Endothelial cell of umbilical vein (primary cell): ENCODE measurements around the gene MDH1. TPM values are rescaled to one million over a fixed set of nuclear protein-coding genes. Genes with fewer than 3 reads are reported as not detected.
A peak's percentile ranks its signal among the peaks of the same experiment; 100 is the strongest.
"Not testable (repeated sequence)": the region's sequence is repeated elsewhere in the genome, so short reads cannot be mapped to it uniquely, and the experiment has no call there.

Source experiments
- BruUV-seq: library from RNA; stranded (reverse); fragments of 400-500 nt; replicated peaks from 2 replicates; lab custom pipeline; 2021; lab: Mats Ljungman, UMichigan
- CTCF ChIA-PET: fragments of 300-600, 350-600 bp; sonication (Branson Sonifier 250); formaldehyde crosslinking; loops from one replicate; lab custom pipeline; 2021; ENCODE audit warnings: antibody characterized with exemption, inconsistent platforms; lab: Charles Lee
- POLR2A ChIA-PET: fragments of 300-600, 350-600 bp; sonication (Branson Sonifier 250); formaldehyde crosslinking; loops from one replicate; lab custom pipeline; 2021; ENCODE audit warnings: antibody characterized with exemption, inconsistent platforms; lab: Charles Lee
- DNase-seq: peaks from one replicate; pipeline ENCODE4 v3.0.0-alpha.2; 2011; ENCODE audit warnings: low read depth, low spot score
- FAIRE-seq: peaks from 2 replicates; lab custom pipeline; 2011; peaks lifted over from hg19 to GRCh38; lab: Jason Lieb, UNC
- H2AFZ ChIP-seq: 2 replicates; pipeline ENCODE4 v1.6.0; 2012; ENCODE audit warnings: low read depth, low read length, control low read depth, inconsistent platforms
- H3K27ac ChIP-seq: 2 replicates; pipeline ENCODE4 v1.5.1; 2011; ENCODE audit warnings: low read depth, mild to moderate bottlenecking, control low read depth, low read length, moderate library complexity; ENCODE audit not compliant: insufficient read depth
- H3K27me3 ChIP-seq, 2 experiments: 2 replicates each; pipeline versions ENCODE4 v1.6.0 to v1.6.1; 2011; ENCODE audit warnings: low read length in 2 of 2, mixed read lengths in 1 of 2; ENCODE audit not compliant: control insufficient read depth in 2 of 2, insufficient read depth in 2 of 2
- H3K36me3 ChIP-seq, 2 experiments: 2 replicates in 1 of 2; 3 replicates in 1 of 2; pipeline ENCODE4 v1.5.1; 2011; ENCODE audit warnings: low read length in 2 of 2, mild to moderate bottlenecking in 1 of 2, moderate library complexity in 1 of 2; ENCODE audit not compliant: control insufficient read depth in 2 of 2, insufficient read depth in 2 of 2; ENCODE audit errors: extremely low read depth in 1 of 2
- H3K4me1 ChIP-seq: 3 replicates; pipeline ENCODE4 v1.5.1; 2011; ENCODE audit warnings: mild to moderate bottlenecking, low read length; ENCODE audit not compliant: control insufficient read depth, insufficient read depth; ENCODE audit errors: extremely low read depth
- H3K4me2 ChIP-seq: 2 replicates; pipeline ENCODE4 v1.6.1; 2011; ENCODE audit warnings: low read length, control low read depth, mixed read lengths; ENCODE audit not compliant: insufficient read depth
- H3K4me3 ChIP-seq, 3 experiments: fragments of 200-600 bp in 1 of 3; sonication (generic), shearing (Covaris generic) in 1 of 3; replicated peaks in 1 of 3; 2 replicates each; pipeline ENCODE4 v1.5.1; 2011 to 2016; ENCODE audit warnings: control low read depth in 3 of 3, low read length in 3 of 3, mild to moderate bottlenecking in 2 of 3, inconsistent platforms in 1 of 3, low read depth in 1 of 3, moderate library complexity in 1 of 3; ENCODE audit not compliant: insufficient read depth in 1 of 3
- H3K79me2 ChIP-seq: 2 replicates; pipeline ENCODE4 v1.6.0; 2012; ENCODE audit warnings: low read length, inconsistent platforms; ENCODE audit not compliant: control insufficient read depth, insufficient read depth
- H3K9ac ChIP-seq: replicated peaks from 2 replicates; pipeline ENCODE3; 2011; ENCODE audit warnings: low read length, control low read depth; ENCODE audit not compliant: insufficient read depth; ENCODE audit errors: extremely low read depth
- H3K9me1 ChIP-seq: replicated peaks from 3 replicates; pipeline ENCODE4 v1.6.0; 2011; ENCODE audit warnings: mild to moderate bottlenecking, low read length; ENCODE audit not compliant: control insufficient read depth, insufficient read depth; ENCODE audit errors: extremely low read depth
- H3K9me3 ChIP-seq: replicated peaks from 2 replicates; pipeline ENCODE4 v1.5.1; 2012; ENCODE audit warnings: low read length, inconsistent platforms; ENCODE audit not compliant: control insufficient read depth, insufficient read depth
- H4K20me1 ChIP-seq: replicated peaks from 2 replicates; pipeline ENCODE3; 2011; ENCODE audit warnings: mild to moderate bottlenecking, low read length; ENCODE audit not compliant: control insufficient read depth, insufficient read depth; ENCODE audit errors: extremely low read depth
- CTCF ChIP-seq, 2 donors: IDR thresholded peaks; 1 replicate in 1 of 2; 2 replicates in 1 of 2; pipeline ENCODE4 v1.5.1; 2011; ENCODE audit warnings: low read length in 2 of 2, mild to moderate bottlenecking in 2 of 2, moderate library complexity in 2 of 2, control low read depth in 1 of 2, inconsistent platforms in 1 of 2, low read depth in 1 of 2; ENCODE audit not compliant: insufficient read depth in 1 of 2; ENCODE audit errors: extremely low read depth in 1 of 2
- EZH2 ChIP-seq: IDR thresholded peaks from 2 replicates; pipeline ENCODE4 v1.6.1; 2012; ENCODE audit warnings: borderline replicate concordance, low read depth, mild to moderate bottlenecking, moderate library complexity, low read length, inconsistent platforms; ENCODE audit not compliant: severe bottlenecking
- FOS ChIP-seq: IDR thresholded peaks from 2 replicates; pipeline ENCODE4 v1.6.1; 2011; ENCODE audit warnings: mild to moderate bottlenecking, low read length, moderate library complexity, borderline replicate concordance; ENCODE audit not compliant: insufficient read depth
- GATA2 ChIP-seq: IDR thresholded peaks from 2 replicates; pipeline ENCODE4 v1.7.0; 2011; ENCODE audit warnings: low read depth, mild to moderate bottlenecking, moderate library complexity, mixed read lengths, low read length; ENCODE audit not compliant: insufficient read length, insufficient read depth
- JUN ChIP-seq: IDR thresholded peaks from 2 replicates; pipeline ENCODE4 v1.6.1; 2011; ENCODE audit warnings: borderline replicate concordance, low read depth; ENCODE audit not compliant: insufficient read length, insufficient read depth
- MAX ChIP-seq: IDR thresholded peaks from 2 replicates; pipeline ENCODE4 v1.6.1; 2011; ENCODE audit not compliant: insufficient read depth, insufficient read length
- MYC ChIP-seq: IDR thresholded peaks from one replicate; pipeline ENCODE4 v1.6.1; 2011; ENCODE audit warnings: mild to moderate bottlenecking, low read depth, low read length
- POLR2A ChIP-seq: IDR thresholded peaks from 2 replicates; pipeline ENCODE4 v1.6.1; 2012; ENCODE audit warnings: low read depth, mild to moderate bottlenecking, control low read depth, low read length
- POLR2AphosphoS5 ChIP-seq: IDR thresholded peaks from 2 replicates; pipeline ENCODE4 v1.6.1; 2012; ENCODE audit warnings: low read depth, mild to moderate bottlenecking, control low read depth, low read length, moderate library complexity; ENCODE audit not compliant: insufficient read depth
- dilution Hi-C: fragments of 300-500 bp; cut with MboI; formaldehyde crosslinking; loops from one replicate; pipeline ENCODE4 v1.15.0; 2019; ENCODE audit warnings: low sequenced_read_pairs; ENCODE audit not compliant: extremely low pct_ligation_motif_present
- intact Hi-C: fragments of 100-400 bp; cut with micrococcal nuclease; formaldehyde crosslinking; loops from one replicate; pipeline ENCODE4 v1.10.0; 2022
- polyA plus RNA-seq, 4 experiments: library from polyadenylated mRNA; depleted of rRNA in 3 of 4; stranded (reverse) in 3 of 4; unstranded in 1 of 4; fragments of >200 nt; gene quantifications; 2 replicates each; pipeline versions ENCODE4 v1.2.1 to v1.2.3, GENCODE V29; 2011 to 2012; ENCODE audit warnings: missing spikeins in 1 of 4
- total RNA-seq: library from RNA; stranded (reverse); gene quantifications from 2 replicates; pipeline ENCODE4 v1.2.3, GENCODE V29; 2021

The MDH1 gene
- total and polyA plus RNA-seq, 2 donors (not counting 3 experiments of a cell fraction or from before 2014, with no cell fraction given): 107 to 121 TPM

GRCh38 chr2:63604666-63605065 lies 15.9 kb downstream of the MDH1 start:
- H3K9ac ChIP-seq: no peak overlapping the region
- peaks cover 24 to 28% of the 10 kb centered on the region in 2 experiments for H3K36me3 ChIP-seq
- BruUV-seq: no TSS peak
- ChIA-PET POLR2A (no interaction called here), CTCF (no interaction called here)
- peaks cover 2% of the 10 kb centered on the region for H3K9me1 ChIP-seq
- no peak overlapping the region for H2AFZ ChIP-seq
- no peaks in the 10 kb centered on the region for H3K4me1 ChIP-seq
- TF ChIP-seq POLR2A (no peak), MAX (no peak), CTCF (IDR thresholded peaks at IDR 0.05; ENCODE audit: extremely low read depth in 1 of 2, insufficient read depth in 1 of 2, low read depth in 1 of 2, low read length in 2 of 2) (no peak), JUN (no peak), GATA2 (no peak), MYC (no peak), EZH2 (no peak), FOS (no peak), POLR2AphosphoS5 (no peak)
- dilution Hi-C loops: no loop called here
- H3K4me3 ChIP-seq: no peak overlapping the region
- intact Hi-C loops: no loop called here
- DNase-seq (no peak), FAIRE-seq (peak; percentile 31)
- no peaks in the 10 kb centered on the region for H3K9me3 ChIP-seq
- H3K27ac ChIP-seq: no peak overlapping the region
- H4K20me1 ChIP-seq: no peaks in the 10 kb centered on the region
- H3K79me2 ChIP-seq: no peaks in the 10 kb centered on the region
- H3K27me3 ChIP-seq: no peaks in the 10 kb centered on the region
- no peak overlapping the region for H3K4me2 ChIP-seq

- H2AFZ ChIP-seq, intact Hi-C loops, H3K9me1 ChIP-seq, H4K20me1 ChIP-seq, FAIRE-seq, H3K27me3 ChIP-seq, H3K4me3 ChIP-seq, H3K4me1 ChIP-seq, CTCF ChIA-PET, dilution Hi-C loops, DNase-seq, H3K9ac ChIP-seq, H3K4me2 ChIP-seq, H3K27ac ChIP-seq, H3K79me2 ChIP-seq, BruUV-seq, H3K9me3 ChIP-seq: not testable (repeated sequence)
- POLR2A ChIA-PET: interaction anchor here (1.0 kb wide), 1 partner anchor 21 kb away, joined by 3 read pairs; no protein-coding TSS in a partner anchor
- H3K36me3 ChIP-seq: peaks cover 16 to 17% of the 10 kb centered on the region in 2 experiments
Observed at GRCh38 chr2:63608865-63609264, 20.1 kb downstream of the MDH1 start.
